NCI-H187 (cell line): Measurements from ENCODE around the gene VANGL2.

Experiments used
- DNase-seq, 2 experiments: peaks; one replicate each; lab custom pipeline; 2025; lab: John Stamatoyannopoulos, UW

VANGL2 gene

GRCh38 chr1:160427625-160428024 is 27.3 kb downstream of the VANGL2 start:
- DNase-seq: no peak

DNA sequence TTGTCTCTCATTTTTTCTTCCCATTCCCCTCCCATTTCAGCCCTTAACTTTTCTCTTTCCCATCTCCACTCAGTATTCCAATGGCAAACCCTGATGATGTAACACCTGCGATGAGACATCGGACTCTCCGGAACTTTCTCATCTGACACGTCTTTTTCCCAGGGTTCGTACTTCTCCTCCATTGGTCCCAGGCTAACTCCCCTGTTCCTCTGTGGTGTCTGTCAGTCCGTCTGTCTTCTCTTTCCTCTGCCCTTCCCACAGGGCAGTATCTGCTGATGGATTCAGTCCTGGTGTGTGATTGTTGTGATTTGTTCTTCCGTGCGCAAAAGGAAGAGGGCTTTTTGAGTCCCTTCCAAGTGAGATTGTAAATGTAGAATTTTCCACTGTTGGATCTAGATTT is 27.7 kb downstream of the VANGL2 start:
- no peak for DNase-seq

DNA sequence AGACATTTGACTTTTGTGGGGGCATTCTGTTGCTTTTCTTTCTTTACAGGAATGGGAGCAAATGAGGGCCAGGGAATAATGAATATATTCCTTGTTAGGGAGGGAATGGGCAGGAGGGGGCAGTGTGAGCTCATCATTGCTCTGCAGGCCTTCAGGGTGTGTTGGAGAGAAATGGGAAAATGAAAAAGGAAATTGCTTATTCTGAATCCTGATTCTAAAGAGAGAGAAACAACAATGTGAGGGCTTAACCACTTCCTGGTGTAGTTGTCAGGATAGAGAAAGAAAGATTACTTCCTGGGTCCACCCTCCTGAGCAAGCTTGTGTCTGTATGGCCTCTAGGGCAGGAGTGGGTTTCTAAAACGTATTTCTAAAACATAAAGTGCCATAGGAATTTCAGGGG is 28.3 kb downstream of the VANGL2 start:
- DNase-seq: no peak

DNA sequence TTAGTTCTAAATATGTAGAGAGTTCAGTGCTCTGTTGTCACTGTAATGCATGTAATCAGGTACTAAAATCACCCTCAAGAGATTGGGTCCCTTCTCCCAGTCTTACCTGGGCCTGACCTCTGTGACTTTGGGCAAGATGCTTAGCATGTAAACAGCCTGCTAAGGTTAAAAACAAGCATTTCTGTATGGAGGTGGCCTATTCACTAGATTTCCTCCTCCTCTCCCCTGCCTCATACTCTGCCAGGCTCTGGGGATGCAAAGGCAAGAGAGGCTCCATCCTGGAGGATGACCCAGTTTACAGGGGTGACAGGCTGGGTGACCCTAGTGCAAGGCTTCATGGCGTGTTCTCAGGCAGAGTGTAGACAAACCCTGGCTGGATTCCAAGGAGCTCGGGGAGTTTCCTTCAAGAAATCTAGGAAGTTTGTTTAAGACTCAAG is 28.8 kb downstream of the VANGL2 start:
- DNase-seq: no peak

DNA sequence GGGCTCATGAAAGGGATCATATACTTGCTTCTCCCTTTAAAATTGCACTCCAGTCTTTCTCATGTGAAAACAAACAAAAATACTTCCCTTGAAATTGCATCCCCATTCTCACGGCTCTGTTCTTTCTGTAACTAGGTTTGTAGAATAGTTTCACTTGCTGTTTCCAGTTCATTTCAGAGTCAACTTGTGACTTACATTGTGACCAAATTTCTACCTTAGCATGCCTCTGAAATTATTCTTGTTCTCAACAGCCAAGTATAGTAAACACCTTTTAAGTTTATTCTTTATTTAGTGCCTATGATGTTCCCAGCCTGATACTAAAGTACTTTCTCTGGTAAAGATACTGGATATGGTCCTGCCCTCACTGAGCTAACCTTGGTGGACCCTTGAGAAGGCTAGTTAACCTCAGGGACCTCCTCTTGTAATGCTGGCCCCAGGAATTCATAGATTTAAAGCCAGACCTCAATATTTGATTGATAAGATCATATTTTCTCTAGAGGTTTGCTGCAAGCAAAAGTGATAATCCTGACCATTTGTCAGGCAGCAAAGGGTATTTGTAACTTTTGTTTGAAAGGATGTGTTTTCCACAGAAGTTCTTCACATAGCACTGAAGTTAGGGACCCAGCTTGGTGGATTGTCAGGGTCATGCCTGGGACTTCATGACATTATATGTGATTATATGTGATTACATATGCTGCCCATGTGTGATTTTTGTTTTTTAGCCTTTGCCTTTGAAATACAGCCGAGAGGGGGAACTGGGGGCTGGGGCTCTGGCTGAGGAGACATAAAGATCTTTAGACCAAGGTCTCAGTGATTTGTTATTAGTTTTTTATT is 29.6 kb downstream of the VANGL2 start:
- DNase-seq: no peak

DNA sequence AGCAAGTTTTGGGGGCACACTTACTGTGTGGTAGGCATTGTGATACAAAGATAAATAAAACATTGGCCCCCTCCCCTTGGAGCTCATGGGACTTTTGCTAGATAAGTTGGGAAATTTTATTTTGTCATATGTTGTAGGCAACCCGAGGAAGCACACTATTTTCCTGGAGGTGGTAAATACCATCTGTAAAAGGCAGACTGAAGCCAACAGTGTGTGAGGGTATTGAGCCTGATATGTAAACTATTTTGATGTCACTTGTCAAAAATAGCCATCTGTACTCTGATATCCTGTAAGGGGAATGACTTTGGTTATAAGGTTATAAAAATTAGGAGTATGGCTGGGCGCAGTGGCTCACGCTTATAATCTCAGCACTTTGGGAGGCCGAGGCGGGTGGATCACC is 30.6 kb downstream of the VANGL2 start:
- DNase-seq: no peak

GRCh38 chr1:160431571-160431970 is 31.2 kb downstream of the VANGL2 start:
- DNase-seq: no peak

DNA sequence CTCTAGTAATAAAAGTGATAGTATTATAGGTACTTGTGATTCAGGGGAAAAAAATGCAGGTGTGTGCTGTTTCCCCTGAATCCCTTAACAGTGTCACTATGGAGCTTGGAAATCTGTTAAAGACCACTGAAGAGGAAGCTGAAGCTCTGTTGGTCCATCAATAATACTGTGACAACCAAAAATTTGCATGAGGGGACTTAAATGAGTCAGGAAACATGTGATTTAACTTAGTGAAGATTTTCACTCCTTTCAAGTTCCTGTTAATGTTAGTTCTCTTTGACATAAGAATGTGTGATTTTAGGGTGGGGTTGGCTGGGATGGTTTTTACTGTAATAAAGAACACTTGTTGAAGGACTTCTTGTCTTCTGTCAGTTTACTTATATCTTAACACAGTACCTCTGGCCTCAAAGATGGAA is 32.0 kb downstream of the VANGL2 start:
- no peak for DNase-seq

GRCh38 chr1:160436966-160437365 is 36.6 kb downstream of the VANGL2 start:
- no peak for DNase-seq

GRCh38 chr1:160437432-160438316 is 37.3 kb downstream of the VANGL2 start:
- no peak for DNase-seq

DNA sequence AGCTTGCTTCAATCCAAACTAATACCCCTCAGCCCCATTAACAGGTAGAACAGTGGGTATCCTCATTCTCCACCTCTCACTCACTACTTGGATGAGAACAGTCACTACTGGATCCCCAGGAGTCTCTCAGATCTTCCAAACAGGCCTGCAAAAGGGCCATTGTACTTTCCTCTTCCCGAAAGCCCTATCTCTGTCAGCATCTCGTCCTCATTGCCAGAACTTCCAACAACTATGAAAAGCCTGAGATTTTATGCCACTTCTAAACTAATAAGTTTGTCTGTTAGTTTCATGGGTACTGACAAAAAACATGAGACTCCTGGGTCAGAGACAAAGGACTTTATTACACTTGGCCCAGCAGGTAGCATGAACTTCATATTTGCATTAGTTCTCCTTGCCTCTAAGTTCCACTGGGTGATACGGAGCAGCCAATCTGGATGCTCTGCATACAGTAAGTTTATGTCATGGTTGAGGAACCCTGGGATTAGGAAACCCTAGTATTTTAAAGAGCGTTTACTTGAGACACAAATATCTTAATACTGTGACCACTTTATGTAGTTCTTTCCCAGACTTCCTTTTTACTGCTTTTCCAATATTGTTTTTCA is 38.1 kb downstream of the VANGL2 start:
- no peak for DNase-seq

DNA sequence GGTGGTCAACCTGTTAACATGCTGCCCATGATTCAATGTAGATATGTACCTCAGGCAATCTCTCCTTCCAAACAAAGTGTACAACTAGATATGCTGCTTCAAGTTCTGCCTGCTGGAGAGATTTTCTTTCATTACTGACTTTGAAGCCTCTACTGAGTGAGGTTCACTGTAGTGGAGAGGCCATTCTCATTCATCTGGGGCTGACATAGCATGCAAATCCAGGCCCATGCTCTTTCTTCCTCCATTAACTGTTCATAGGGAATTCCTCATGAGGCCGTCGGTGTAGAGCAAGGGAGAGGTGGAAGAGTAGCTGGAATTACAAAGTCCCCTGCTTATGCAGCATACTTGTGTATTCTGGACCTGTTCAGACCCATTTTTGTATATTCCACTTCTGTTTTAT is 38.6 kb downstream of the VANGL2 start:
- DNase-seq: no peak

GRCh38 chr1:160439718-160440117 is 39.4 kb downstream of the VANGL2 start:
- no peak for DNase-seq

GRCh38 chr1:160446945-160447600 is 46.7 kb downstream of the VANGL2 start:
- DNase-seq: no peak

- DNase-seq: no peak
Observed at GRCh38 chr1:160449494-160449893, 49.1 kb downstream of the VANGL2 start.

GRCh38 chr1:160451119-160451858 is 50.9 kb downstream of the VANGL2 start:
- DNase-seq: no peak

GRCh38 chr1:160451859-160452232 is 51.5 kb downstream of the VANGL2 start:
- DNase-seq: no peak

DNA sequence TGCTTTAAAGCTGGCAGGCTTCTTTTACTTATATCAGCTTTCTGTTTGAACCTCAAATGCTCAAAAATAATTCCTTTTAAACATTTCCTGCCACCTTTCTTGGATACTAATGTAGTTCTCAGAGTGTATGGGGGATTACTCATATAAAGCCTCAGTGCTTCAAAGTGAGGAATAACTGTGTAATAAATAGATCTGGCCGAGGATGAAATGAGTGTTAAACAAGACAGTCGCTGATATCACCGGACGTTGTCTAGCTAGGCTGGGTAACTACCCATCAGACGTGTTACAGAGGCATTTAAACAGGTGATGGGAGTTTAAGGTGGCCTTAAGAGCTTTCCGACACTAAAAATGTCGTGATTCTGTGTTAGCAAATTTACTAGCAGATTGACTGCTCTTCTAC is 53.1 kb downstream of the VANGL2 start:
- DNase-seq: no peak

DNA sequence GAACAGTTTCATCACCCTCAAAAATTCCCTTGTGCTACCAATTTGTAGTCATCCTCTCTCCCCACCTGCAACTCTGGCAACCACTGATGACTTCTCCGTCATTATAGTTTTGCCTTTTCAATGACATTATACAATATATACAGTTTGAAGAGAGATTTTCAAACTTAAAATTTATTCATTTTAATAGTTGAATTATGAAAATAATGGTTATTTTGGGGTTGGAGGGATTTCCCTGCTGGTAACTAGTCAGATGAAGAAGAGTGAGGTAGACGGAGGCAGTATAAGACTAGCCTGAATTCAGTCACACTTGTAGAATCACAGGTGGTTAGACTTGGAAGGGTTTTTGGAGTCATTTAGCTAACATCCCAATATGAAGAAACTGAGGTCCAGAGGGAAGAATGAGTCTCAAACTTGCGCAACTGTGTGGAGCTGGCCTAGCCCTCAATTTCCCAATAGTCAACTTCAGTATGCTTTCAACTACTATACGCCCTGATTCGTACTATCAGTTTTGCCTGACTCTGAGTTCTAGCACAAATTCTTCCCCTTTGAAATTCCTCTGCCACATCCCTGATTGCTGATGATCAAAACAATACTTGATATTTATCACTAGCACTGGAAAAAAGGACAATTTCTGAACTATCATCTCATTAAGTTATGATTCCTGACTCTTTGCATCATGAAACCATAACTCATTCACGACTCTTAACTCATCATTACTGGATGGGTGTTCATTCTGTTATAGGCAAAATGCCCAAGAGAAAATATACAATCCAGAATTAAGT is 54.2 kb downstream of the VANGL2 start:
- DNase-seq: no peak

DNA sequence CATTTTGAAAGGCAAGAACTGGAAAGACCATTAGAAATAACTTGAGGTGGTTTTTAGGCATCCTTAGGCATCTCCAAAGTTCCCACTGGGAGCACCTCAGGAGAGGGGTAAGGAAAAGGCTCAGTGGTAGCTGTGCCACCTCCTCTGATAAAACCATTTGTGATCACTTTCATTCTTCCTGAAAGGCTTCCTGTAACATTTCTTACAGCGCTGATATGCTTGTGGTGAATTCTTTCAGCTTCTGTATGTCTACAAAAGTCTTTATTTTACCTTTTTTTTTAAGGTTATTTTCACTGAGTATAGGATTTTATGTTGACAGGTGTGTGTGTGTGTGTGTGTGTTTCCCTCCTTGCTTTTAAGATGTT is 54.8 kb downstream of the VANGL2 start:
- DNase-seq: no peak

- DNase-seq: no peak
Observed at GRCh38 chr1:160459056-160459455, 58.7 kb downstream of the VANGL2 start.
